Tibial artery (tissue), 4 donors: ENCODE results near the gene JMJD7.

Experiments used
- DNase-seq, 2 donors: peaks; one replicate each; pipeline ENCODE4 v3.0.0-alpha.2; 2019
- H3K27ac ChIP-seq, 2 donors: fragments of 200-600 bp; sonication (generic) in 1 of 2; 1 replicate in 1 of 2; 2 replicates in 1 of 2; pipeline ENCODE4 v1.5.1; 2018 to 2019; ENCODE audit warnings: mild to moderate bottlenecking in 1 of 2
- H3K27me3 ChIP-seq, 2 donors: fragments of 200-600 bp; sonication (generic) in 1 of 2; one replicate each; pipeline versions ENCODE4 v1.5.1 to v1.6.0; 2016 to 2019
- H3K36me3 ChIP-seq, 3 donors: fragments of 200-600 bp; sonication (generic) in 2 of 3; one replicate each; pipeline ENCODE4 v1.5.1; 2016 to 2019; ENCODE audit warnings: mild to moderate bottlenecking in 2 of 3
- H3K4me1 ChIP-seq, 4 donors: fragments of 200-600 bp; sonication (generic) in 2 of 4; 1 replicate in 3 of 4; 2 replicates in 1 of 4; pipeline ENCODE4 v1.5.1; 2016 to 2019
- H3K4me3 ChIP-seq, 2 donors: fragments of 200-600 bp; sonication (generic) in 1 of 2; 1 replicate in 1 of 2; 2 replicates in 1 of 2; pipeline ENCODE4 v1.5.1; 2018 to 2019; ENCODE audit warnings: mild to moderate bottlenecking in 2 of 2
- H3K9me3 ChIP-seq, 3 donors: fragments of 200-600 bp; sonication (generic) in 1 of 3; one replicate each; pipeline ENCODE4 v1.5.1; 2016 to 2019
- intact Hi-C: fragments of 100-400 bp; cut with DNase I; formaldehyde crosslinking; loops from one replicate; pipeline ENCODE4 v1.15.0; 2023; ENCODE audit warnings: low total_unique reads
- TF ChIP-seq, protein P1 (sequence below), 2 experiments: fragments of 200-600 bp in 1 of 2; fragments of 450-650 bp in 1 of 2; IDR thresholded peaks; one replicate each; pipeline ENCODE4 v1.5.1; 2017 to 2019; ENCODE audit warnings: antibody characterized with exemption in 2 of 2, mild to moderate bottlenecking in 1 of 2, moderate library complexity in 1 of 2

The JMJD7 gene

DNA sequence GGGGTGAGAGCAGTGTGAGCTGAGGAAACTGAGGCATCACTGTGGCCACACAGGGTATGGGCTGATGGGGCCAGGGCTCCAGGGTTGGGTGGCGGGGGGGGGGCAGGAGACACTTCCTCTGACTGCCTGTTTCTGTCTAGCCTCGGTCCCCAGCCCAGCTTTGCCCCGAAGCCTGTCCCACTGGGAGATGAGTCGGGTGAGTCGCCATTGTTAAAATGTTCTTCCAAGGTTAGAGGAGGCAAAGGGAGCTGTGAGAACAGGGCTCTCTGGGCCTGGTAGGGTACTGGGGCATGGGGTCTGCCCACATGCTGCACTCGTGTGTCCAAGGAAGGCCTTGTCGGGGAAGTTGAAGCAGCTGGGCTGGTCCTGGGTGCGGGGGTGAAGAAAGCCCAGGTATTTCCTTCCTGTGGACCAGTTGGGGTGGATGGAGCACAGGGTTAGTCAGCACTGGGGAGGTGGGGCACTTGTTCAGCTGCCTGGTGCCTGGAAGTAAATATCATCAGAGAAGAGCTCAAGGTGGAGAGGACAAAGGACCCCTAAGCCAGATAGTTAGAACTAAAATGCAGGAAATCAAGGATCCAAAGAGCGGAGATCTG lies 8.3 kb upstream of the JMJD7 start:
- Histone ChIP-seq H3K4me1 (no peaks in the 10 kb centered on the region), H3K36me3 (peaks cover 56 to 99% (median 82%) of the 10 kb centered on the region in 3 donors), H3K27me3 (no peaks in the 10 kb centered on the region), H3K4me3 (no peak overlapping the region), H3K27ac (no peak overlapping the region), H3K9me3 (no peaks in the 10 kb centered on the region)
- DNase-seq: no peak
- intact Hi-C loops: loop anchor here (10.0 kb wide), 1 partner anchor 225 kb away; no protein-coding TSS in a partner anchor
- TF ChIP-seq, protein P1, sequence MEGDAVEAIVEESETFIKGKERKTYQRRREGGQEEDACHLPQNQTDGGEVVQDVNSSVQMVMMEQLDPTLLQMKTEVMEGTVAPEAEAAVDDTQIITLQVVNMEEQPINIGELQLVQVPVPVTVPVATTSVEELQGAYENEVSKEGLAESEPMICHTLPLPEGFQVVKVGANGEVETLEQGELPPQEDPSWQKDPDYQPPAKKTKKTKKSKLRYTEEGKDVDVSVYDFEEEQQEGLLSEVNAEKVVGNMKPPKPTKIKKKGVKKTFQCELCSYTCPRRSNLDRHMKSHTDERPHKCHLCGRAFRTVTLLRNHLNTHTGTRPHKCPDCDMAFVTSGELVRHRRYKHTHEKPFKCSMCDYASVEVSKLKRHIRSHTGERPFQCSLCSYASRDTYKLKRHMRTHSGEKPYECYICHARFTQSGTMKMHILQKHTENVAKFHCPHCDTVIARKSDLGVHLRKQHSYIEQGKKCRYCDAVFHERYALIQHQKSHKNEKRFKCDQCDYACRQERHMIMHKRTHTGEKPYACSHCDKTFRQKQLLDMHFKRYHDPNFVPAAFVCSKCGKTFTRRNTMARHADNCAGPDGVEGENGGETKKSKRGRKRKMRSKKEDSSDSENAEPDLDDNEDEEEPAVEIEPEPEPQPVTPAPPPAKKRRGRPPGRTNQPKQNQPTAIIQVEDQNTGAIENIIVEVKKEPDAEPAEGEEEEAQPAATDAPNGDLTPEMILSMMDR (IDR thresholded peaks at IDR 0.05): no peak

- no peaks in the 10 kb centered on the region for H3K4me1 ChIP-seq
- H3K9me3 ChIP-seq: no peaks in the 10 kb centered on the region
- H3K4me3 ChIP-seq: no peak overlapping the region
- no peak for DNase-seq
- intact Hi-C loops: no loop called here
- no peak overlapping the region for H3K27ac ChIP-seq
- no peaks in the 10 kb centered on the region for H3K27me3 ChIP-seq
- TF ChIP-seq, protein P1 (IDR thresholded peaks at IDR 0.05): no peak
- peaks cover 59 to 99% (median 78%) of the 10 kb centered on the region in 3 donors for H3K36me3 ChIP-seq
Measured at GRCh38 chr15:41820791-41821423, 7.0 kb upstream of the JMJD7 start.

GRCh38 chr15:41821831-41822230 lies 6.1 kb upstream of the JMJD7 start:
- no peak for DNase-seq
- TF ChIP-seq, protein P1 (IDR thresholded peaks at IDR 0.05): no peak
- Histone ChIP-seq H3K4me3 (no peak overlapping the region), H3K27me3 (no peaks in the 10 kb centered on the region), H3K36me3 (peaks cover 59 to 91% (median 69%) of the 10 kb centered on the region in 3 donors), H3K27ac (no peak overlapping the region), H3K9me3 (no peaks in the 10 kb centered on the region), H3K4me1 (peaks cover 0 to 2% (median 0%) of the 10 kb centered on the region in 4 donors)
- intact Hi-C loops: no loop called here

DNA sequence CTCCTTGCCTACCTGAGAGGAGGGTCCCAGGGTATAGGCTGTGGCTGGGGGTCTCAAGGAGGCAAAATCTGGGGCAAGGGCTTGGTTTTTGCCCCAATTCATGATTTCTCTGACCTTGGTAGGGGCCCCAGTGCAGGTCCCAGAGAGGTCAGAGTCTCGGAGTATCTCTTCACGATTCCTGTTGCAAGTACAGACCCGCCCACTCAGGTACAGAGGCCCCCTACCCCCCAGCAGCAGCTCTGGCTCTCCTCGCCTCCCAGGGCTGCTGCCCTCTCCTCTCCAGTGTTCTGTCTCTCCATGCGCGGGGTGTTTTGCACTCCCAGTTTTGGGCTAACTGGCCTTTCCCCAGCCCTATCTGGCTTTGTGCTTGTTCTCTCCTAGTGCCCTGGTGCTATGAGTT lies 5.4 kb upstream of the JMJD7 start:
- H3K36me3 ChIP-seq: peaks cover 54 to 84% (median 63%) of the 10 kb centered on the region in 3 donors
- DNase-seq: no peak
- peaks cover 0 to 8% (median 4%) of the 10 kb centered on the region in 4 donors for H3K4me1 ChIP-seq
- H3K4me3 ChIP-seq: no peak overlapping the region
- no peaks in the 10 kb centered on the region for H3K9me3 ChIP-seq
- H3K27ac ChIP-seq: no peak overlapping the region
- TF ChIP-seq, protein P1 (IDR thresholded peaks at IDR 0.05): no peak
- H3K27me3 ChIP-seq: no peaks in the 10 kb centered on the region
- intact Hi-C loops: no loop called here

- no peak for DNase-seq
- no peaks in the 10 kb centered on the region for H3K27me3 ChIP-seq
- intact Hi-C loops: no loop called here
- H3K27ac ChIP-seq: no peak overlapping the region
- H3K4me3 ChIP-seq: no peak overlapping the region
- peaks cover 49 to 79% (median 58%) of the 10 kb centered on the region in 3 donors for H3K36me3 ChIP-seq
- TF ChIP-seq, protein P1 (IDR thresholded peaks at IDR 0.05): no peak
- H3K4me1 ChIP-seq: peaks cover 0 to 9% (median 6%) of the 10 kb centered on the region in 4 donors
- no peaks in the 10 kb centered on the region for H3K9me3 ChIP-seq
Measured at GRCh38 chr15:41822957-41823356, 4.9 kb upstream of the JMJD7 start.
